SK-N-MC (cell line): ENCODE data around the gene LIPA.

Experiments
- EZH2 ChIP-seq: fragments of 200-600 bp; sonication (generic); IDR thresholded peaks from one replicate; pipeline ENCODE4 v1.6.1; 2017; ENCODE audit warnings: antibody characterized with exemption
- FOXP2 ChIP-seq: optimal IDR thresholded peaks from 2 replicates; pipeline ENCODE3; 2011; ENCODE audit warnings: mild to moderate bottlenecking, moderate library complexity; ENCODE audit not compliant: insufficient read depth; ENCODE audit errors: extremely low read length, control extremely low read depth
- POLR2AphosphoS5 ChIP-seq: IDR thresholded peaks from 2 replicates; pipeline ENCODE4 v1.6.1; 2012; ENCODE audit warnings: mild to moderate bottlenecking, low read depth, low read length, borderline replicate concordance

DNA sequence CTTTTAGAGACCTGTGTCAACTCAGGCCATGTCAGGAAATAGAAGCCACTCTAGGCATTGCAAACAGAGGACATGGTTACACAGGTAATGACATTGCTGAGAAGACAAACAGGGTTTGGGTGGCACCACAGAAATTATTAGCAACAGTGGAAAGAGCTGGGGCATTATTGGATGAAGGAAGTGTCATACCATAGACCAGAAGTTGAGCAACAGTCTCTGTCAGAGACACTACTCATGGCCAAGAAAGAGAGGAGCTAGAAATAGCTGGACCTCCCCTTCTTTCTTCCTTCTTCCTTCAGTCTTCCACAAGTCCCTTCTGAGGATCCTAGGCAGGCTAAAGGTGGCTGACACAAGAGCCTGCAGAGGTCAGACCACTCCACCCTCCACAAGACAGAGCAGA is 4.2 kb upstream of the LIPA start:
- no peak for TF ChIP-seq EZH2
- TF ChIP-seq POLR2AphosphoS5 = no peak
- no peak for TF ChIP-seq FOXP2
